Stimulated activated CD4-positive, alpha-beta T cell treated with anti-CD3 and anti-CD28 coated beads, Interleukin-12 subunit alpha, Interleukin-12 subunit beta, amount 100 ng/mL, for 4 hours (primary cell): ENCODE measurements around the gene TMEM190.
"Not testable (repeated sequence)": the region's sequence is repeated elsewhere in the genome, so short reads cannot be mapped to it uniquely, and the experiment has no call there.

Source experiments
- DNase-seq: peaks from one replicate; pipeline ENCODE4 v3.0.0-alpha.2; 2020

Gene TMEM190

GRCh38 chr19:55376241-55376933 lies at the start of gene TMEM190:
Gene TMEM190 (plus strand): TSS chr19:55376826. CDS start chr19:55376854, 28 bp downstream.
- DNase-seq = no peak

- not testable (repeated sequence) for DNase-seq
Observed at GRCh38 chr19:55328774-55329318, 47.8 kb upstream of the TMEM190 start.

GRCh38 chr19:55329791-55330190 lies 46.8 kb upstream of the TMEM190 start:
- DNase-seq = not testable (repeated sequence)

- DNase-seq = no peak
Observed at GRCh38 chr19:55333870-55334269, 42.8 kb upstream of the TMEM190 start.

- no peak for DNase-seq
Observed at GRCh38 chr19:55336101-55336500, 40.5 kb upstream of the TMEM190 start.

GRCh38 chr19:55339105-55339888 lies 37.3 kb upstream of the TMEM190 start, which contains the start of gene KMT5C:
Gene KMT5C (plus strand): TSS chr19:55339876. CDS start chr19:55341937, 2,061 bp downstream.
- peak; percentile 100 for DNase-seq

GRCh38 chr19:55339889-55340783 lies 36.5 kb upstream of the TMEM190 start:
- DNase-seq = no peak

- no peak for DNase-seq
Observed at GRCh38 chr19:55340784-55341147, 35.9 kb upstream of the TMEM190 start.

- DNase-seq = peak; percentile 64
Observed at GRCh38 chr19:55341171-55341588, 35.4 kb upstream of the TMEM190 start.

- DNase-seq = no peak
Observed at GRCh38 chr19:55341595-55342531, 34.8 kb upstream of the TMEM190 start.

GRCh38 chr19:55344444-55344843 lies 32.2 kb upstream of the TMEM190 start:
- DNase-seq = no peak

- no peak for DNase-seq
Observed at GRCh38 chr19:55345101-55345817, 31.4 kb upstream of the TMEM190 start.

GRCh38 chr19:55345818-55346724 lies 30.6 kb upstream of the TMEM190 start:
- DNase-seq = no peak

GRCh38 chr19:55346725-55347441 lies 29.7 kb upstream of the TMEM190 start:
- no peak for DNase-seq

GRCh38 chr19:55347442-55348009 lies 29.1 kb upstream of the TMEM190 start:
- no peak for DNase-seq

- no peak for DNase-seq
Observed at GRCh38 chr19:55348317-55349034, 28.1 kb upstream of the TMEM190 start.

- DNase-seq = no peak
Observed at GRCh38 chr19:55350620-55351315, 25.9 kb upstream of the TMEM190 start.
